Mesodermal cell (in vitro differentiated cells): ENCODE measurements around the gene WNT8A. TPM values are rescaled to one million over a fixed set of nuclear protein-coding genes. Genes with fewer than 3 reads are reported as not detected.
"Not testable (repeated sequence)": the region's sequence is repeated elsewhere in the genome, so short reads cannot be mapped to it uniquely, and the experiment has no call there.

Source experiments
- H3K27ac ChIP-seq: 2 replicates; pipeline ENCODE4 v1.7.0; 2013; ENCODE audit warnings: mild to moderate bottlenecking, low read depth, low read length, moderate library complexity; ENCODE audit not compliant: severe bottlenecking
- H3K36me3 ChIP-seq: 2 replicates; pipeline ENCODE4 v1.7.1; 2013; ENCODE audit warnings: mild to moderate bottlenecking, low read length, moderate library complexity; ENCODE audit not compliant: control insufficient read depth, insufficient read depth
- H3K4me1 ChIP-seq: one replicate; pipeline ENCODE4 v1.7.1; 2013; ENCODE audit warnings: mild to moderate bottlenecking, low read length; ENCODE audit not compliant: insufficient read depth, control insufficient read depth, poor library complexity, severe bottlenecking
- H3K4me3 ChIP-seq: 2 replicates; pipeline ENCODE4 v1.7.0; 2013; ENCODE audit warnings: low read length, control low read depth, mild to moderate bottlenecking; ENCODE audit not compliant: insufficient read depth, poor library complexity, severe bottlenecking; ENCODE audit errors: extremely low read depth
- H3K9me3 ChIP-seq: 2 replicates; pipeline ENCODE4 v1.7.1; 2013; ENCODE audit warnings: mild to moderate bottlenecking, low read length, moderate library complexity; ENCODE audit not compliant: control insufficient read depth
- WGBS, 2 experiments: methylation state at CpG; one replicate each; pipeline ENCODE4 v1.1.5; 2013; ENCODE audit warnings: missing lambda C conversion rate in 2 of 2; ENCODE audit not compliant: insufficient coverage in 2 of 2; 5-methylcytosine and 5-hydroxymethylcytosine counted together
- polyA plus RNA-seq, 2 experiments: library from polyadenylated mRNA; stranded (reverse); fragments of 50-300 nt; gene quantifications; one replicate each; pipeline ENCODE4 v1.2.3, GENCODE V29; 2013

Gene WNT8A
- polyA plus RNA-seq (2013, experiment 1 of 2): not detected
- not detected for polyA plus RNA-seq (2013, experiment 2 of 2)

- Histone ChIP-seq H3K9me3 (no peaks in the 10 kb centered on the region), H3K36me3 (no peaks in the 10 kb centered on the region), H3K4me3 (no peak within 1 kb of the TSS), H3K4me1 (no peaks in the 10 kb centered on the region), H3K27ac (no peak within 1 kb of the TSS)
- WGBS, 2 experiments: 33 to 90% methylated on average over 1 to 2 of the region's 5 CpGs
Measured at GRCh38 chr5:138083702-138084101, at the start of gene WNT8A. Gene WNT8A, plus strand, starts transcription at chr5:138084033. Its CDS starts 95 bp downstream, at chr5:138084128.

- peaks cover 9% of the 10 kb centered on the region for H3K4me1 ChIP-seq
- H3K36me3 ChIP-seq: no peaks in the 10 kb centered on the region
- no peak overlapping the region for H3K27ac ChIP-seq
- WGBS, 2 experiments: 41 to 51% methylated on average over 6 to 7 of the region's 11 CpGs
- H3K9me3 ChIP-seq: no peaks in the 10 kb centered on the region
- H3K4me3 ChIP-seq: no peak overlapping the region
Measured at GRCh38 chr5:138035605-138036537, 48.0 kb upstream of the WNT8A start.

- Histone ChIP-seq H3K4me3 (no peak overlapping the region), H3K36me3 (no peaks in the 10 kb centered on the region), H3K9me3 (no peaks in the 10 kb centered on the region), H3K27ac (no peak overlapping the region), H3K4me1 (peaks cover 9% of the 10 kb centered on the region)
Measured at GRCh38 chr5:138037271-138037670, 46.6 kb upstream of the WNT8A start.

- no peak overlapping the region for H3K4me3 ChIP-seq
- H3K4me1 ChIP-seq: peaks cover 9% of the 10 kb centered on the region
- no peak overlapping the region for H3K27ac ChIP-seq
- no peaks in the 10 kb centered on the region for H3K36me3 ChIP-seq
- H3K9me3 ChIP-seq: no peaks in the 10 kb centered on the region
- 85 to 100% methylated on average over 1 of the region's 1 CpG for WGBS, 2 experiments
Measured at GRCh38 chr5:138037907-138038633, 45.8 kb upstream of the WNT8A start.

- no peaks in the 10 kb centered on the region for H3K9me3 ChIP-seq
- no peaks in the 10 kb centered on the region for H3K36me3 ChIP-seq
- peaks cover 4% of the 10 kb centered on the region for H3K4me1 ChIP-seq
- no peak overlapping the region for H3K27ac ChIP-seq
- no CpG with 5 or more reads among the region's 1 CpG for WGBS, 2 experiments
- no peak overlapping the region for H3K4me3 ChIP-seq
Measured at GRCh38 chr5:138038826-138039225, 45.0 kb upstream of the WNT8A start.

GRCh38 chr5:138045283-138045682, 38.5 kb upstream of the WNT8A start:
- not testable (repeated sequence) for H3K4me1 ChIP-seq, H3K4me3 ChIP-seq, H3K36me3 ChIP-seq, H3K9me3 ChIP-seq, H3K27ac ChIP-seq
- 83% methylated on average over 1 of the region's 3 CpGs; no CpG with 5 or more reads in 1 of the 2 experiments for WGBS, 2 experiments

- WGBS, 2 experiments: 92 to 95% methylated on average over 6 to 7 of the region's 9 CpGs
- no peak overlapping the region for H3K4me3 ChIP-seq
- H3K9me3 ChIP-seq: no peaks in the 10 kb centered on the region
- H3K4me1 ChIP-seq: no peaks in the 10 kb centered on the region
- H3K36me3 ChIP-seq: no peaks in the 10 kb centered on the region
- no peak overlapping the region for H3K27ac ChIP-seq
Measured at GRCh38 chr5:138051441-138052296, 32.2 kb upstream of the WNT8A start.

- H3K4me3 ChIP-seq, H3K9me3 ChIP-seq, H3K4me1 ChIP-seq, H3K27ac ChIP-seq, H3K36me3 ChIP-seq: not testable (repeated sequence)
- WGBS, 2 experiments: 71 to 78% methylated on average over 1 of the region's 1 CpG
Measured at GRCh38 chr5:138052718-138053117, 31.1 kb upstream of the WNT8A start.

- Histone ChIP-seq H3K4me1 (no peaks in the 10 kb centered on the region), H3K9me3 (no peaks in the 10 kb centered on the region)
- 88% methylated on average over 1 of the region's 3 CpGs; no CpG with 5 or more reads in 1 of the 2 experiments for WGBS, 2 experiments
Measured at GRCh38 chr5:138053554-138053953, 30.3 kb upstream of the WNT8A start.

GRCh38 chr5:138054206-138054605, 29.6 kb upstream of the WNT8A start:
- 33 to 89% methylated on average over 1 to 2 of the region's 3 CpGs for WGBS, 2 experiments
- H3K27ac ChIP-seq: peak overlapping the region; percentile 26

More at GRCh38 chr5:138053554-138053953, 30.3 kb upstream of the WNT8A start:
- no peaks in the 10 kb centered on the region for H3K36me3 ChIP-seq
- no peak overlapping the region for H3K4me3 ChIP-seq
- H3K27ac ChIP-seq: no peak overlapping the region

More at GRCh38 chr5:138054206-138054605, 29.6 kb upstream of the WNT8A start:
- no peaks in the 10 kb centered on the region for H3K4me1 ChIP-seq
- no peak overlapping the region for H3K4me3 ChIP-seq
- H3K9me3 ChIP-seq: no peaks in the 10 kb centered on the region
- no peaks in the 10 kb centered on the region for H3K36me3 ChIP-seq
